ENCODE data around the gene CES4A. TPM values are rescaled to one million over a fixed set of nuclear protein-coding genes. Genes with fewer than 3 reads are reported as not detected.

Gene CES4A
- total RNA-seq, 4 donors from 2014 or later = 4.8 to 9.6 (median 6.4) TPM

DNA sequence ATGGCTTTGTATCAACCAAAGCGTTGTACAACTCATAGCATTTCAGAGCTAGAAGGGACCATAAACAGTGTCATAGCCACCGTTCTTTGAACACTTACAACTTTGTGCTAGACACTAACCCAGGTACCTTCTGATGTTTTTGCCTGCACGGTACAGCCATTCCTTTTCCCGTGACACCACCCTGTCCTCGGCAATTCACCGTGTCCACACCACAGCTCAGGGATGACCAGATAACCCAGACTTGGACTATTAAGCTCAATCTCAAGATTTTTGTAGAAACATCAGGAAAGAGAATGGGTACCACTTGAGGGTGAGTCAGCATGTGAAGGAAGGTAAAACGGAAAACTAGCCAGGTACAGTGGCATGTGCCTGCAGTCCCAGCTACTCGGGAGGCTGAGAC is 30.8 kb downstream of the CES4A start:
- intact Hi-C loops (cut with DNase I) = loop anchor here (10.0 kb wide), 1 partner anchor 136 kb away; the partner anchor contains the start of genes B3GNT9, FBXL8 and TRADD
- DNase-seq = no peak

DNA sequence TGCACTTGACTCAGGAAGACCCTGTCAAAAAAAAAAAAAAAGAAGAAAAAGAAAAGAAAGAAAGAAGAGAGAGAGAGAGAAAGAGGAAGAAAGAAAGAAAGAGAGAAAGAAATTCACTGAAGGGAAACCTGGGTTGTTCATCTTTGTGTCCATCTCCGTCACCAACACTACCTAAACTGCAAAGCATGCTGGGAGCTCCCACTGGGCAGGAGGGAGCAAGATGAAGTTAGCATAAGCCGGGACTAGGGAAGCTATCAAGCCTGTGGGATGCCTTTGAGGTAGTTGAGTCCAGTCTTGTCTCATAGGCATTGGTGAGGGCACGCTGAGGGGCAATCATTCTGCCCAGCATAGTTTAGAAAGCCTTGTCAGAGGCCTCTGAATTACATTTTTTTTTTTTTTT is 32.9 kb downstream of the CES4A start:
- Histone ChIP-seq H3K27me3 (no peaks in the 10 kb centered on the region), H3K27ac (no peak overlapping the region), H3K4me1 (peaks cover 0 to 5% (median 0%) of the 10 kb centered on the region in 3 donors), H3K9me3 (no peaks in the 10 kb centered on the region), H3K4me3 (no peak overlapping the region), H3K36me3 (no peaks in the 10 kb centered on the region)
- TF ChIP-seq, protein P1, sequence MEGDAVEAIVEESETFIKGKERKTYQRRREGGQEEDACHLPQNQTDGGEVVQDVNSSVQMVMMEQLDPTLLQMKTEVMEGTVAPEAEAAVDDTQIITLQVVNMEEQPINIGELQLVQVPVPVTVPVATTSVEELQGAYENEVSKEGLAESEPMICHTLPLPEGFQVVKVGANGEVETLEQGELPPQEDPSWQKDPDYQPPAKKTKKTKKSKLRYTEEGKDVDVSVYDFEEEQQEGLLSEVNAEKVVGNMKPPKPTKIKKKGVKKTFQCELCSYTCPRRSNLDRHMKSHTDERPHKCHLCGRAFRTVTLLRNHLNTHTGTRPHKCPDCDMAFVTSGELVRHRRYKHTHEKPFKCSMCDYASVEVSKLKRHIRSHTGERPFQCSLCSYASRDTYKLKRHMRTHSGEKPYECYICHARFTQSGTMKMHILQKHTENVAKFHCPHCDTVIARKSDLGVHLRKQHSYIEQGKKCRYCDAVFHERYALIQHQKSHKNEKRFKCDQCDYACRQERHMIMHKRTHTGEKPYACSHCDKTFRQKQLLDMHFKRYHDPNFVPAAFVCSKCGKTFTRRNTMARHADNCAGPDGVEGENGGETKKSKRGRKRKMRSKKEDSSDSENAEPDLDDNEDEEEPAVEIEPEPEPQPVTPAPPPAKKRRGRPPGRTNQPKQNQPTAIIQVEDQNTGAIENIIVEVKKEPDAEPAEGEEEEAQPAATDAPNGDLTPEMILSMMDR (IDR thresholded peaks at IDR 0.05) = no peak
- no peak for TF ChIP-seq POLR2A (IDR thresholded peaks at IDR 0.05)
- intact Hi-C loops (cut with DNase I) = no loop called here
- no peak for DNase-seq
- 75 to 86% methylated on average over 3 of the region's 3 CpGs for WGBS, 2 donors

More for the DNA sequence above, 30.8 kb downstream of the CES4A start:
- Histone ChIP-seq H3K4me3 (no peak overlapping the region), H3K36me3 (no peaks in the 10 kb centered on the region), H3K9me3 (no peaks in the 10 kb centered on the region), H3K4me1 (peaks cover 6 to 15% (median 6%) of the 10 kb centered on the region in 3 donors), H3K27me3 (peaks cover 0 to 8% (median 0%) of the 10 kb centered on the region in 4 donors), H3K27ac (no peak overlapping the region)
- TF ChIP-seq, protein P1 (IDR thresholded peaks at IDR 0.05) = no peak
- no peak for TF ChIP-seq POLR2A (IDR thresholded peaks at IDR 0.05)
- WGBS, 2 donors = 73 to 82% methylated on average over 8 of the region's 8 CpGs

DNA sequence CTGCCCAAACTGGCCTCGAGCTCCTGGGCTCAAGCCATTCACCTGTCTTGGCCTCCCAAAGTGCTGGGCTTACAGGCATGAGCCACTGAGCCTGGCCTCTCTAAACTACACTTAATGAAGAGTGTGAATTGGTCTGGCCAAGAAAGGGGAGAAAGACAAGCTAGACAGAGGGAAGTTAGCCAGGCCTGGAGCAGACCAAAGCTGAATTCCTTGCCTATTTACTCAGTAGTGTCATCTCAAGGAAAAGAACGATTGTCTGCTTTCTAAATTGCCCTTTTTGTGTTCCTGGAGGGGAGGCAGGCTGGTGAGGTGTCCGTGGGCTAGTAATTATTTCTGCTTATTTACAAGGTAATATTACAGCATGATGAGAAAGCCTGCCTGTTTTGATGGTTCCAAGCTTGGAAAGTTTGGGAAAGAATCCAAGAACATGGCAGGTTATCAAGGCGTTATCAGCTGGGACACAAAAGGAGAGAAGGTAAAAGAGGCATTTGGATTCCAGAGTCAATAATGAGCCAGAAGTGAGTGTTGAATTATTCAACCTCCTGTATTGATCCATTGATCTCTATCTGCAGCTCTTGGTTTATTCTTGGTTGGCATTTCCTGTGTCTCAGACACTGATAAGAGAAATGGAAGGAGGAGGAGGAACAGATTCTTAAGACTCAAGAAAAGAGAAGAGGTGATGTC is 34.3 kb downstream of the CES4A start:
- TF ChIP-seq POLR2A (IDR thresholded peaks at IDR 0.05) = no peak
- TF ChIP-seq, protein P1 (IDR thresholded peaks at IDR 0.05) = no peak
- no peak overlapping the region for H3K4me3 ChIP-seq
- H3K4me1 ChIP-seq = no peaks in the 10 kb centered on the region
- 58 to 75% methylated on average over 4 of the region's 4 CpGs for WGBS, 2 donors
- DNase-seq = no peak
- H3K27me3 ChIP-seq = no peaks in the 10 kb centered on the region
- intact Hi-C loops (cut with DNase I) = no loop called here
- H3K27ac ChIP-seq = no peak overlapping the region
- no peaks in the 10 kb centered on the region for H3K36me3 ChIP-seq
- H3K9me3 ChIP-seq = no peaks in the 10 kb centered on the region

DNA sequence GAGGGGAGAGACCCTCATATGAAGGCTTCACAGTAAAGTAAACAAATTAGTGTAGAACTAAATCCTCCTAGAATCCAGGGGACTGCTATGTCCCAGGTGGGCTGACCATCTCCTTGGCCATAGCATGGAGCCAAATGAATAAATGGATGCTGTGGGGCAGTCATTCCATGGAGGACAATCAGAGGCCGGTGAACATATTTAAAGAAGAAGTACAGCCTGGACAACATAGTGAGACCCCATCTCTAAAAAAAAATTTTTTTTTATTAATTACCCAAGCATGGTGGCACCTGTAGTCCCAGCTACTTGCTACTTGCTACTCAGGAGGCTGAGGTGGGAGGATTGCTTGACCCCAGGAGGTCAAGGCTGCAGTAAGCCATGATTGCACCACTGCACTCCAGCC is 35.3 kb downstream of the CES4A start:
- intact Hi-C loops (cut with DNase I) = no loop called here
- WGBS, 2 donors = 87 to 100% methylated on average over 1 of the region's 1 CpG
- no peak overlapping the region for H3K27ac ChIP-seq
- no peak for DNase-seq
- H3K27me3 ChIP-seq = no peaks in the 10 kb centered on the region
- no peak overlapping the region for H3K4me3 ChIP-seq
- no peaks in the 10 kb centered on the region for H3K9me3 ChIP-seq
- H3K4me1 ChIP-seq = peaks cover 0 to 9% (median 5%) of the 10 kb centered on the region in 3 donors
- no peak for TF ChIP-seq POLR2A (IDR thresholded peaks at IDR 0.05)
- TF ChIP-seq, protein P1 (IDR thresholded peaks at IDR 0.05) = no peak
- no peaks in the 10 kb centered on the region for H3K36me3 ChIP-seq

DNA sequence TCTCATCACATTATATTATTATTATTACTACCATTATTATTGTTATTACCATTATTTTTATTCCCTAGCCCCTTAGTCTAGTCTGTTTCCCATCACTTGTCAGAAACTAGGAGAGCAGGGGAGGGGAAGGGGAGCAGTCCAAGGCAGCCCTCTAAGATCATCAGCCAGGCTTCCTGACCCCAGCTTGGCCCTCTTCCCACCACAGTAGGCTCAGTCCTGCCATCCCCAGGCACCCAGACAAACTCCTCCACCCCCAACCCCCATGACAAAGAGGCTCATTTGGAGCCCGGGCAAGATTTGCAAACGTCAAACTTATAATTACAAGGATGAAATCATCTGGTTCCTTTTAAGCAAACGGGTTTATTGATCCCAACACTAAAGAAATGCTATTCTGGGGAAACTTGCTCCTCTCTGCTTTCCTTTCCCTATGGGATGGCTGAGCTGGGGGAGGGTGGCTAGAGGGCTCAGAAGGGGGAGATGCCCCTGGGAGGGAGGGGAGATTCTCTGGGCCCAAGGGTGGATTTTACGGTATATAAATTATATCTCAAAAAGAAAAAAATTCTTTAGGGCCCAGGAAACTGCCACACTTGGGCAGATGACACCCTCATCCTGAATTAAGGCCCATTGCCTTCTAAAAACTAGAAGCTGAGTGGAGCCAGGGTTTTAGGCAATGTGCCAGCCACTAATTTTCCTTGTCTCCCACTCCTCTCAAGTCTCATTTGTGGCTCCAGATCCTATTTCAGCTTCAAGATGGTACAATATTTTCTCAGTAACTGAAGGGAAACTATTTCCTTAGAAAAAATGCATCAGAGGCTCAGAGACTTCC is 36.2 kb downstream of the CES4A start:
- intact Hi-C loops (cut with DNase I) = no loop called here
- no peaks in the 10 kb centered on the region for H3K36me3 ChIP-seq
- no peak for DNase-seq
- 57 to 62% methylated on average over 4 of the region's 4 CpGs for WGBS, 2 donors
- H3K9me3 ChIP-seq = no peaks in the 10 kb centered on the region
- no peak overlapping the region for H3K4me3 ChIP-seq
- H3K4me1 ChIP-seq = peaks cover 0 to 10% (median 5%) of the 10 kb centered on the region in 3 donors
- H3K27me3 ChIP-seq = no peaks in the 10 kb centered on the region
- TF ChIP-seq POLR2A (IDR thresholded peaks at IDR 0.05) = no peak
- TF ChIP-seq, protein P1 (IDR thresholded peaks at IDR 0.05) = no peak
- no peak overlapping the region for H3K27ac ChIP-seq
